Left lung (tissue), 10 donors: ENCODE results near the gene GGNBP2. TPM values are rescaled to one million over a fixed set of nuclear protein-coding genes. Genes with fewer than 3 reads are reported as not detected.

Experiments used
- ATAC-seq: fragments of 200-7000 bp; cut with Tn5 transposase; one replicate; pipeline ENCODE4 v1.9.1; 2020; ENCODE audit warnings: moderate library complexity
- DNase-seq, 4 donors: peaks; one replicate each; pipeline ENCODE4 v3.0.0-alpha.2; 2013 to 2020
- H3K27ac ChIP-seq, 2 donors: fragments of 200-600 bp; sonication (generic) in 1 of 2; one replicate each; pipeline versions ENCODE4 v1.5.0 to v1.8.0; 2020 to 2021
- H3K27me3 ChIP-seq, 2 donors: fragments of 200-600 bp; sonication (generic) in 1 of 2; one replicate each; pipeline versions ENCODE4 v1.5.0 to v1.8.0; 2020 to 2021
- H3K36me3 ChIP-seq, 2 donors: fragments of 200-600 bp; sonication (generic) in 1 of 2; one replicate each; pipeline versions ENCODE4 v1.5.0 to v1.8.0; 2020 to 2021
- H3K4me1 ChIP-seq, 2 donors: fragments of 200-600 bp; one replicate each; pipeline ENCODE4 v1.8.0; 2021
- H3K4me3 ChIP-seq, 2 donors: fragments of 200-600 bp; sonication (generic) in 1 of 2; one replicate each; pipeline versions ENCODE4 v1.5.0 to v1.8.0; 2020 to 2021; ENCODE audit warnings: mild to moderate bottlenecking in 1 of 2
- H3K9me3 ChIP-seq, 2 donors: fragments of 200-600 bp; sonication (generic) in 1 of 2; one replicate each; pipeline versions ENCODE4 v1.5.0 to v1.8.0; 2020 to 2021
- intact Hi-C, 2 donors: fragments of 100-400 bp; cut with DNase I; formaldehyde crosslinking; loops; one replicate each; pipeline versions ENCODE4 v1.11.2 to v1.14.2; 2022
- polyA plus RNA-seq, 6 donors: library from polyadenylated mRNA; unstranded; fragments of 120-200 nt; gene quantifications; one replicate each; pipeline ENCODE4 v1.2.1, GENCODE V29; 2013; ENCODE audit not compliant: insufficient read length in 6 of 6
- total RNA-seq, 2 donors: library from RNA; stranded (reverse); fragmentation: NEBNext Ultra II Directional; extraction: Animal tissue kit (Norgen Biotek cat#: 25700); gene quantifications; one replicate each; pipeline ENCODE4 v1.2.1, GENCODE V29; 2021
- TF ChIP-seq, protein P1 (sequence below), 2 donors: fragments of 200-600 bp; sonication (generic) in 1 of 2; IDR thresholded peaks; one replicate each; pipeline versions ENCODE4 v1.5.0 to v1.8.0; 2021; ENCODE audit warnings: antibody characterized with exemption in 2 of 2
- donor health status: DM: no; HTN: yes; CAD: no.
- donor health status: DM: no; HTN: no; CAD: no.

The GGNBP2 gene
- total and polyA plus RNA-seq, 8 donors: 64.7 to 106 (median 94.0) TPM

DNA sequence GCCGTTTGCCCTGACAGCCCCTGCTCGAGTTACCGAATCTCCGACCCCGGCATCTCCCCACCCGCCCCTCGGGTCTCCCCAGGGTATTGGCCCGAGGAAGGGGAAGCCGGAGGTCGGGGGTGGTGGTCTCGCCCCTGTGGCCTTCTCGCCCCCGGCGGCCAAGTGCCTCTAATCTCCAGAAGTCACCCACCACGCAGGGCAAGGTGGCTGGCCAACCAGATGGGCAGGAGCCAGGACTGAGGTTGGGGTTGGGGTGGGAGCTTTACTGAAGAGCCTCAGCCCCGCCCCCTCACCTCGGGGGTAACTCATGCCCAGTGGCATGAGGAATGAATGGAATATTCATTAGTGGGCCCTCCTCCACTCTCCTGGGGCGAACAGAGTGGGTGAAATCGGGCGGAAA is 47.6 kb downstream of the GGNBP2 start:
- TF ChIP-seq, protein P1, sequence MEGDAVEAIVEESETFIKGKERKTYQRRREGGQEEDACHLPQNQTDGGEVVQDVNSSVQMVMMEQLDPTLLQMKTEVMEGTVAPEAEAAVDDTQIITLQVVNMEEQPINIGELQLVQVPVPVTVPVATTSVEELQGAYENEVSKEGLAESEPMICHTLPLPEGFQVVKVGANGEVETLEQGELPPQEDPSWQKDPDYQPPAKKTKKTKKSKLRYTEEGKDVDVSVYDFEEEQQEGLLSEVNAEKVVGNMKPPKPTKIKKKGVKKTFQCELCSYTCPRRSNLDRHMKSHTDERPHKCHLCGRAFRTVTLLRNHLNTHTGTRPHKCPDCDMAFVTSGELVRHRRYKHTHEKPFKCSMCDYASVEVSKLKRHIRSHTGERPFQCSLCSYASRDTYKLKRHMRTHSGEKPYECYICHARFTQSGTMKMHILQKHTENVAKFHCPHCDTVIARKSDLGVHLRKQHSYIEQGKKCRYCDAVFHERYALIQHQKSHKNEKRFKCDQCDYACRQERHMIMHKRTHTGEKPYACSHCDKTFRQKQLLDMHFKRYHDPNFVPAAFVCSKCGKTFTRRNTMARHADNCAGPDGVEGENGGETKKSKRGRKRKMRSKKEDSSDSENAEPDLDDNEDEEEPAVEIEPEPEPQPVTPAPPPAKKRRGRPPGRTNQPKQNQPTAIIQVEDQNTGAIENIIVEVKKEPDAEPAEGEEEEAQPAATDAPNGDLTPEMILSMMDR (IDR thresholded peaks at IDR 0.05): no peak
- peaks cover 0 to 25% of the 10 kb centered on the region in 2 donors for H3K36me3 ChIP-seq
- intact Hi-C loops: loop anchor here in 1 of 2 donors (10.0 kb wide), 1 partner anchor 58 kb away; the partner anchor contains the start of genes MYO19 and PIGW
- H3K27me3 ChIP-seq: peaks cover 0 to 12% of the 10 kb centered on the region in 2 donors
- peak overlapping the region in 1 of 2 donors; percentile 61 for H3K27ac ChIP-seq
- DNase-seq (peak in 1 of 4 donors; percentile 43), ATAC-seq (peak; percentile 45)
- H3K9me3 ChIP-seq: no peaks in the 10 kb centered on the region
- H3K4me3 ChIP-seq: peak overlapping the region; percentile 79 to 95
- H3K4me1 ChIP-seq: peaks cover 0 to 20% of the 10 kb centered on the region in 2 donors

DNA sequence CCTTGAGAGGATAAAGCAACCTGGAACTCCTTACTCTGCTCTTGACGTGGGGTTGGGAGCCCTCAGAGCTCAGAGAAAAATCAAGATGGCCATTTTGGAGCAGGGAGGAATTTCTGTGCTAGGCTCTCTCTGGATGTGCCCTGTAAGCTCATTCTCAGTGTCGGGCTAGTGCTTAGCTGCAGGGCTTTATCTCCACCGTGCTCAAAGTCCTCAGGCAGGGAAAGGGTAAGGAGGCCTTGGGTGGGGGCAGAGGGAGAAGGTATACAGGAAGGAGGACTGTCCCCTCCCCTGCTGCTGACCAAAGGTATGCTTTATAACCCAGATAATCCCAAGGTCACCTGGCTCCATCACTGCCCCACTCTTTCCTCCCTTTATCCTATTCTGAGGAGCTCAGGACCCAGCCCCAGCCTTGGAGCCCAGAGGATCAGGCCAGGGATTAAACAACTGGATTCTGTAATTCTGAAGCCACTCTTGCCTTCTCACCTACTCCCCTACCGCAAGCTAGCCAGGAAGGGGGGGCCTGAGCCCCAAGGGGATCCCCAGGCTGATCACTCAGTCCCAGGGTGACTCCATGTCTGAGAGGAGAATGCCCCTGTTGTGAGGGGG is 48.1 kb downstream of the GGNBP2 start:
- intact Hi-C loops: loop anchor here in 1 of 2 donors (10.0 kb wide), 1 partner anchor 58 kb away; the partner anchor contains the start of genes MYO19 and PIGW
- Histone ChIP-seq H3K9me3 (no peaks in the 10 kb centered on the region), H3K27me3 (peaks cover 0 to 12% of the 10 kb centered on the region in 2 donors), H3K4me3 (peak overlapping the region; percentile 79 to 95), H3K27ac (no peak overlapping the region), H3K36me3 (peaks cover 0 to 20% of the 10 kb centered on the region in 2 donors), H3K4me1 (peaks cover 0 to 20% of the 10 kb centered on the region in 2 donors)
- DNase-seq (no peak), ATAC-seq (no peak)
- TF ChIP-seq, protein P1 (IDR thresholded peaks at IDR 0.05): no peak

DNA sequence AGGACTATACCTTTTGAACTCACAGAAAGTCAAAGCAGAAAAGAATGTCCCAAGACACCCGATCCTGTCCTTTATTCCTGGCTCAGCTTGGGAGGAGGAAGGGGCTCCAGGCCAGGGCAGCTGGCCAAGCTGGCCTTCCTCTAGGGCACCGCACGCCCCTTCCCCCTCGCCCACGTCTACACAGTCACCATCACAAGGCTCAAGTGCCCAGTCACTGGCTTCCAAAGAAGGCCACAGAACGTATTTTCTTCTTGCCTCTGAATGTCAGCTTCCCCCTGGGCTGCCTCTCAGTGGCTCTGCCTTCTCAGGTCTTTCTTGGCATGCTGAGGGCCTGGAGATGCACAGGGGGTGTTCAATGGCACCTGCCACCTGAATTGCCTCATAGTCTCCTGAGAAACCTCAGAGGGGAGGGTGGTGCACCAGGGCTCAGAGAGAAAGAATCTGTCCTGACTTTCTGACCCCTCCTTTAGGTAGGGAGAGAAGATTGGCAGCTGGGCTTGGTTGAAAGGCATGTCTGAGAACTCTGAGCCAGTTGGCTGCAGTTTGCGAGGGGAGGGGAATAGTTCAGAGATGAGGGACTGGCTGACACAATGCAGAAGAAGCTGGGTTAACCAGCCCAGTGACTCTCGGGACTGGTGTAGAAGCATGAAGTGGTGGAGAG is 49.1 kb downstream of the GGNBP2 start:
- Histone ChIP-seq H3K4me3 (no peak overlapping the region), H3K4me1 (peaks cover 0 to 20% of the 10 kb centered on the region in 2 donors), H3K27ac (no peak overlapping the region), H3K27me3 (peaks cover 0 to 12% of the 10 kb centered on the region in 2 donors), H3K36me3 (peaks cover 0 to 10% of the 10 kb centered on the region in 2 donors), H3K9me3 (no peaks in the 10 kb centered on the region)
- TF ChIP-seq, protein P1 (IDR thresholded peaks at IDR 0.05): no peak
- ATAC-seq: no peak
- no peak for DNase-seq
- intact Hi-C loops: loop anchor here in 1 of 2 donors (10.0 kb wide), 1 partner anchor 59 kb away; the partner anchor contains the start of genes MYO19 and PIGW

DNA sequence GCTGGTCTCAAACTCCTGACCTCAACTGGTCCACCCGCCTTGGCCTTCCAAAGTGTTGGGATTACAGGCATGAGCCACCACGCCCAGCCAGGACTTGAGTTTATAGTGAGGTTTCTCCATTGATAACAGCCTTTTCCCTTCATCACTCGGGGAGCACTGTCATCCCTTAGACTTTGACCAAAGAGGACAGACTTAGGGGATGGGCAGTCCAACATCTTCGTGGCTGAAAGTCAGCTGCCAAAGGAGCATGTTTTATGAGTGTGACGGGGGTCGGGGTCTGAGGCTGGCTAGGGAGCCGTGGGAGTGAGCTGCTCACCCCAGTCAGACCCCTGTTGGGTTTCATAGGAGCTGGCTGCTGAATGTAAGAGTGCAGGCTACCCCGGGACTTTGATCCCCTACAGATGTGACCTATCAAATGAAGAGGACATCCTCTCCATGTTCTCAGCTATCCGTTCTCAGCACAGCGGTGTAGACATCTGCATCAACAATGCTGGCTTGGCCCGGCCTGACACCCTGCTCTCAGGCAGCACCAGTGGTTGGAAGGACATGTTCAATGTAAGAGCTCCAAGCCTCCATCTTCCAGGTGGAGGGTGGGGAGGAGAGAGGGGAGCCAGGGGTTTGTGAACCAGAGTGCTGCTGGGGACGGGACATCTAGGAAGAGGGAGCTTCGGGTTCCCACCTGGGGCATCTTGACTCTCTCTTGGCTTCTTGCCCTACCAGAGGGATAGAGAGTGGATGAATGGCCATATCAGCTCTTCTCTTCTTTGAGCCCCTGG is 50.1 kb downstream of the GGNBP2 start:
- no peaks in the 10 kb centered on the region for H3K9me3 ChIP-seq
- H3K4me1 ChIP-seq: peaks cover 0 to 20% of the 10 kb centered on the region in 2 donors
- no peak overlapping the region for H3K4me3 ChIP-seq
- intact Hi-C loops: loop anchor here in 1 of 2 donors (10.0 kb wide), 1 partner anchor 60 kb away; the partner anchor contains the start of genes MYO19 and PIGW
- no peak overlapping the region for H3K27ac ChIP-seq
- peaks cover 0 to under 1% of the 10 kb centered on the region in 2 donors for H3K36me3 ChIP-seq
- ATAC-seq (no peak), DNase-seq (no peak)
- TF ChIP-seq, protein P1 (IDR thresholded peaks at IDR 0.05): no peak
- peaks cover 0 to 12% of the 10 kb centered on the region in 2 donors for H3K27me3 ChIP-seq
